ENCODE results near the gene CERS6. TPM values are rescaled to one million over a fixed set of nuclear protein-coding genes. Genes with fewer than 3 reads are reported as not detected.
A peak's percentile ranks its signal among the peaks of the same experiment; 100 is the strongest.

Gene CERS6
- polyA plus RNA-seq, 3 donors from 2014 or later: 2.4 to 9.2 (median 5.6) TPM

GRCh38 chr2:168607992-168608391 lies 151.9 kb downstream of the CERS6 start:
- Mint-ChIP-seq H3K27ac (no peak overlapping the region), H3K36me3 (peaks cover 17 to 26% (median 22%) of the 10 kb centered on the region in 3 donors), H3K4me3 (no peak overlapping the region), H3K9me3 (peaks cover 0 to 15% (median 9%) of the 10 kb centered on the region in 6 donors), H3K27me3 (ENCODE audit: low read depth in 3 of 3) (peaks cover 0 to 4% (median 2%) of the 10 kb centered on the region in 3 donors), H3K4me1 (peaks cover 16 to 35% of the 10 kb centered on the region in 2 donors)
- no peak for DNase-seq

GRCh38 chr2:168608796-168609195 lies 152.7 kb downstream of the CERS6 start:
- H3K36me3 Mint-ChIP-seq: peaks cover 17 to 26% (median 23%) of the 10 kb centered on the region in 3 donors
- H3K27me3 Mint-ChIP-seq (ENCODE audit: low read depth in 3 of 3): peaks cover 0 to 4% (median 2%) of the 10 kb centered on the region in 3 donors
- peaks cover 18 to 41% of the 10 kb centered on the region in 2 donors for H3K4me1 Mint-ChIP-seq
- H3K27ac Mint-ChIP-seq: no peak overlapping the region
- H3K4me3 Mint-ChIP-seq: no peak overlapping the region
- DNase-seq: no peak
- peaks cover 0 to 13% (median 9%) of the 10 kb centered on the region in 6 donors for H3K9me3 Mint-ChIP-seq

- H3K27me3 Mint-ChIP-seq (ENCODE audit: low read depth in 3 of 3): peaks cover 0 to 6% (median 2%) of the 10 kb centered on the region in 3 donors
- no peak overlapping the region for H3K27ac Mint-ChIP-seq
- no peak overlapping the region for H3K4me3 Mint-ChIP-seq
- H3K36me3 Mint-ChIP-seq: peaks cover 7 to 26% (median 15%) of the 10 kb centered on the region in 3 donors
- DNase-seq: no peak
- H3K4me1 Mint-ChIP-seq: peaks cover 13 to 32% of the 10 kb centered on the region in 2 donors
- H3K9me3 Mint-ChIP-seq: peaks cover 0 to 6% (median 2%) of the 10 kb centered on the region in 6 donors
Observed at GRCh38 chr2:168611091-168611490, 155.0 kb downstream of the CERS6 start.

- Mint-ChIP-seq H3K27ac (peak overlapping the region in 4 of 6 donors; percentile 8 to 67 (median 10)), H3K27me3 (ENCODE audit: low read depth in 3 of 3) (peaks cover 0 to 5% (median 2%) of the 10 kb centered on the region in 3 donors), H3K4me1 (peaks cover 13 to 32% of the 10 kb centered on the region in 2 donors), H3K9me3 (no peaks in the 10 kb centered on the region), H3K36me3 (peaks cover 0 to 17% (median 8%) of the 10 kb centered on the region in 3 donors), H3K4me3 (no peak overlapping the region)
- DNase-seq: no peak
Observed at GRCh38 chr2:168611896-168612650, 156.0 kb downstream of the CERS6 start.

- Mint-ChIP-seq H3K27me3 (ENCODE audit: low read depth in 3 of 3) (peaks cover 0 to 5% (median 2%) of the 10 kb centered on the region in 3 donors), H3K36me3 (peaks cover 0 to 15% (median 8%) of the 10 kb centered on the region in 3 donors), H3K27ac (no peak overlapping the region), H3K4me3 (no peak overlapping the region), H3K4me1 (peaks cover 13 to 32% of the 10 kb centered on the region in 2 donors), H3K9me3 (no peaks in the 10 kb centered on the region)
- no peak for DNase-seq
Observed at GRCh38 chr2:168612719-168613118, 156.6 kb downstream of the CERS6 start.

GRCh38 chr2:168613551-168613950 lies 157.5 kb downstream of the CERS6 start:
- H3K36me3 Mint-ChIP-seq: peaks cover 0 to 16% (median 8%) of the 10 kb centered on the region in 3 donors
- peaks cover 0 to 5% (median 2%) of the 10 kb centered on the region in 3 donors for H3K27me3 Mint-ChIP-seq (ENCODE audit: low read depth in 3 of 3)
- H3K9me3 Mint-ChIP-seq: no peaks in the 10 kb centered on the region
- no peak overlapping the region for H3K4me3 Mint-ChIP-seq
- H3K4me1 Mint-ChIP-seq: peaks cover 13 to 32% of the 10 kb centered on the region in 2 donors
- DNase-seq: no peak
- no peak overlapping the region for H3K27ac Mint-ChIP-seq

- Mint-ChIP-seq H3K4me3 (no peak overlapping the region), H3K27me3 (ENCODE audit: low read depth in 3 of 3) (peaks cover 0 to 5% (median 2%) of the 10 kb centered on the region in 3 donors), H3K36me3 (peaks cover 0 to 20% (median 8%) of the 10 kb centered on the region in 3 donors), H3K9me3 (no peaks in the 10 kb centered on the region), H3K4me1 (peaks cover 13 to 32% of the 10 kb centered on the region in 2 donors), H3K27ac (no peak overlapping the region)
- peak in 1 of 3 donors; percentile 8 for DNase-seq
Observed at GRCh38 chr2:168614172-168615018, 158.3 kb downstream of the CERS6 start.

- H3K9me3 Mint-ChIP-seq: no peaks in the 10 kb centered on the region
- no peak for DNase-seq
- no peak overlapping the region for H3K4me3 Mint-ChIP-seq
- no peak overlapping the region for H3K27ac Mint-ChIP-seq
- H3K36me3 Mint-ChIP-seq: peaks cover 0 to 8% (median 3%) of the 10 kb centered on the region in 3 donors
- H3K27me3 Mint-ChIP-seq (ENCODE audit: low read depth in 3 of 3): no peaks in the 10 kb centered on the region
- peaks cover 3 to 6% of the 10 kb centered on the region in 2 donors for H3K4me1 Mint-ChIP-seq
Observed at GRCh38 chr2:168620554-168620953, 164.5 kb downstream of the CERS6 start.

- Mint-ChIP-seq H3K9me3 (no peaks in the 10 kb centered on the region), H3K4me3 (no peak overlapping the region), H3K27me3 (ENCODE audit: low read depth in 3 of 3) (no peaks in the 10 kb centered on the region), H3K36me3 (peaks cover 0 to 5% (median 0%) of the 10 kb centered on the region in 3 donors), H3K4me1 (peaks cover 11 to 16% of the 10 kb centered on the region in 2 donors), H3K27ac (peak overlapping the region in 1 of 6 donors; percentile 19)
- DNase-seq: no peak
Observed at GRCh38 chr2:168622559-168622958, 166.5 kb downstream of the CERS6 start.

GRCh38 chr2:168624028-168624427 lies 168.0 kb downstream of the CERS6 start:
- H3K27ac Mint-ChIP-seq: no peak overlapping the region
- no peaks in the 10 kb centered on the region for H3K36me3 Mint-ChIP-seq
- no peak overlapping the region for H3K4me3 Mint-ChIP-seq

GRCh38 chr2:168626096-168626495 lies 170.0 kb downstream of the CERS6 start:
- DNase-seq: no peak
- Mint-ChIP-seq H3K36me3 (no peaks in the 10 kb centered on the region), H3K4me3 (peak overlapping the region in 1 of 5 donors; percentile 9), H3K27ac (peak overlapping the region in 1 of 6 donors; percentile 22), H3K4me1 (peaks cover 11 to 16% of the 10 kb centered on the region in 2 donors), H3K27me3 (ENCODE audit: low read depth in 3 of 3) (no peaks in the 10 kb centered on the region), H3K9me3 (no peaks in the 10 kb centered on the region)

More at GRCh38 chr2:168624028-168624427, 168.0 kb downstream of the CERS6 start:
- Mint-ChIP-seq H3K9me3 (no peaks in the 10 kb centered on the region), H3K4me1 (peaks cover 11 to 16% of the 10 kb centered on the region in 2 donors), H3K27me3 (ENCODE audit: low read depth in 3 of 3) (no peaks in the 10 kb centered on the region)
- no peak for DNase-seq

GRCh38 chr2:168626647-168627046 lies 170.6 kb downstream of the CERS6 start:
- no peaks in the 10 kb centered on the region for H3K36me3 Mint-ChIP-seq
- H3K9me3 Mint-ChIP-seq: no peaks in the 10 kb centered on the region
- DNase-seq: no peak
- H3K4me1 Mint-ChIP-seq: peaks cover 11 to 16% of the 10 kb centered on the region in 2 donors
- no peak overlapping the region for H3K27ac Mint-ChIP-seq
- no peaks in the 10 kb centered on the region for H3K27me3 Mint-ChIP-seq (ENCODE audit: low read depth in 3 of 3)
- no peak overlapping the region for H3K4me3 Mint-ChIP-seq

GRCh38 chr2:168632709-168633121 lies 176.6 kb downstream of the CERS6 start:
- peak overlapping the region in 2 of 6 donors; percentile 6 to 42 for H3K27ac Mint-ChIP-seq
- H3K9me3 Mint-ChIP-seq: no peaks in the 10 kb centered on the region
- no peak overlapping the region for H3K4me3 Mint-ChIP-seq
- no peaks in the 10 kb centered on the region for H3K36me3 Mint-ChIP-seq
- peaks cover 0 to 4% (median 0%) of the 10 kb centered on the region in 3 donors for H3K27me3 Mint-ChIP-seq (ENCODE audit: low read depth in 3 of 3)
- no peak for DNase-seq
- H3K4me1 Mint-ChIP-seq: peaks cover 7 to 28% of the 10 kb centered on the region in 2 donors

Data from immature natural killer cell (primary cell).